Measurements from ENCODE around the gene RPL37A.

The RPL37A gene

DNA sequence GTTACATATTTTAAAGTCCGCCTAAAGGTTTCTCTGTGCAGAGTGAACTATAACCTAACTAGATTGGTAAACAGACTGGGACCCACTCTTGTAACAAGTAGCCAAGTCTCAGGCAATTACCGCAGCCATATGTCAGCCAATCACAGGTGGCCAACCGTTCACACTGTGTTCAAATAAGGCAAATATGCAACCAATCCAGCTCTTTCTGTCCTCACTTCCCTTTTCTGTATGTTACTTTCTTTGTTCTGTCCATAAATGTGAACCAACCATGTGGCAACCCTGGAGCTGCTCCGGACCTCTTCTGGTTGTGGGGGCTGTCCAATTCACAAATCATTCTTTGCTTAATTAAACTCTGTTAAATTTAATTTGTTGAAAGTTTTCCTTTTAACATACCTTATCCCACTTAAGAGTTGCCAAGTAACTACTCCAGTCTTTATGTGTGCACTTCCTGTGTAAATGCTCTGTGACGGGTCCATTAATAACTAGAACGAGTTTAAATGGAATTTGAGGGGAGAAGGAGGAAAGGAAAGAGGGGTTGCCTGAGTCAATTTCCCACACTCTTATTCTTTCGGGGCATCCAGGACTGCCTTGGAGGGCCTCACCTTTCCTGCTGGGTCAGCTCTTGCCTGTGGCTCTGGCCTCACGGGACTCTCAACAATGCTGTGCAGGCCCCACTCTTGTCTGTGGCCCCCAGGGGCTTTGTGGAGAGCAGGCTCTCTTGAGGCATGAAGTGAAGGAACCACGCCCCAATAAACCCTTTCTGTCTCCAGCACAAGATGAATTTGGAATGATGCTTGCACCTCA lies 6.6 kb upstream of the RPL37A start:
- DNase-seq, result peak; percentile 56

DNA sequence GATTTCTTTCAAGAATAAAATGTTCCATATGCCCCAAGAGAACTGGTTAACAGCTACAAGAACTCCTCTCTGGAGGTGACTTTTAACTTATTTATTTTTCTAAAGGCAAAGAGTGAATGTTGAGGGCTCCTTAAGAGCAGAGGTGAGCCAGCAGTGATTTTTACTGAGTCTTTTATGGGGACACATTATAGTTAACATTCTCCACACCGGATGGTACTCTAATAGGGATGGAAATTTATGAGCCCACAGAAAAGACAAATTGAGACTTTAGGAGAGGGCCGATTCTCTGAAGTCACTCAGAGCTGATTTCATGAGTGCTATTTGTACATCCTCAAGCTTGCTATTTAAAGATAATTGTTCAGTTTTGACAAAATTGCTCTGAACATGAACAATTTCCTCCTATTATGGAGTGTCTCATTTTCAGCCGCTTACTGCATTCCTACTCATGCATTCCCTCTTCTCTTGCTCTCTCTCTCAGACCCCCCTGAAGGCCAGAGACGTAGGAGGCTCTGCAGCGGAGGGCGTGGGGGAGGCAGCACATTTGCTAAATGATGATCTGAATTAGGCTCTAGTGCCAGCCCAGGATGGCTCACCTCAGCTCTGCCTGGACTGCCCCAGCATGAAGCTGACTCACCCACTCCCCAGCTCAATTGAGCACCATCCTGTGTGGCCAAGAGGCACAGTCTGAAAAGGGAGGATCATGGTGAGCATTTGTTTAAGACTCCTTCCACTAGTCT lies 5.9 kb upstream of the RPL37A start:
- no peak for DNase-seq

GRCh38 chr2:216493334-216493685 lies 5.3 kb upstream of the RPL37A start:
- DNase-seq, result no peak

- DNase-seq, result peak; percentile 46
Measured at GRCh38 chr2:216495656-216496055, 3.0 kb upstream of the RPL37A start.

- no peak for DNase-seq
Measured at GRCh38 chr2:216497382-216498069, 1.1 kb upstream of the RPL37A start.

DNA sequence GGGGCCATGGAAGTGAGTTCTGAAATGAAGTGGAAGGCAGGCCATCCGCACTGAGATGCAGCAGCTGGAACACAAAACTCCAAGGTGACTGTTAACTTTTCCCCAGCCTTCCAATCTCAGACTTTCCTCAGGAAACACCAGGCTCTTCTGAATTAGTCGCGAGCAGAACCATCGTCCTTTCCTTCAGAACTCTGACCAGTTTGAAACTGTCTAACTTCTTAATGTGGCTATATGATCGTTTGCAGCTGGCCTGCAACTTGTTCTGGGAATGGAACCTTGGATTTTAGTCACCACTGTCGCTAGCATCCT lies 620 bp upstream of the RPL37A start:
- no peak for DNase-seq

- no peak for DNase-seq
Measured at GRCh38 chr2:216499641-216500218, 1.1 kb downstream of the RPL37A start.

DNA sequence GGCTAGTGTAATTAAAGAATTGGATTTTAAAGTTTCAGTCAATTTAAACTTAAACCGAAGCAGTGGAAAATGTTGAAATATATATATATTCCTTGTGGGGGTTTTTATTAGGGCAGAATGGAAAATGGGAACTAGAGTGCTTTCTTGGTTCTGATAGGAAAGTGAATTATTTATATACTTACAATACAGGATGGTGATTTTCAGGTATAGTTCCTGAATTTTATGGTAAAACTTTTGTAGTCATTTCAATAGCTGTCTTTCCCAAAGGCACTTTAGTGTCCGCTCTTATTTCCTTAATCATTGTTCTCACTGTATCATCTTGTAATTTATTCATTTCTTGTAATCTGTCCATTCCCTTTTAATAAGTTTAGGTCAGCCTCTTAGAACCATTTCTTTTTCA lies 1.9 kb downstream of the RPL37A start:
- no peak for DNase-seq

DNA sequence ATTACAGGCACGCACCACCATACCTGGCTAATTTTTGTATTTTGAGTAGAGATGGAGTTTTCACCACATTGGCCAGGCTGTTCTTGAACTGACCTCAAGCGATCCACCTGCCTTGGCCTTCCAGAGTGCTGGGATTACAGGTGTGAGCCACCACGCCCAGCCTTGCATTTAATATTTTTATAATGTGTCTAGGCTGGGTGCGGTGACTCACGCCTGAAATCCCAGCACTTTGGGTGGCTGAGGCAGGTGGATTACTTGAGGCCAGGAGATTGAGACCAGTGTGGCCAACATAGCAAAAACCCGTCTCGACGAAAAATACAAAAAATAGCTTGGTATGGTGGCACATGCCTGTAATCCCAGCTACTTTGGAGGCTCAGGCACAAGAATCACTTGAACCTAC lies 3.2 kb downstream of the RPL37A start:
- DNase-seq, result no peak

- no peak for DNase-seq
Measured at GRCh38 chr2:216502381-216503158, 3.9 kb downstream of the RPL37A start.

DNA sequence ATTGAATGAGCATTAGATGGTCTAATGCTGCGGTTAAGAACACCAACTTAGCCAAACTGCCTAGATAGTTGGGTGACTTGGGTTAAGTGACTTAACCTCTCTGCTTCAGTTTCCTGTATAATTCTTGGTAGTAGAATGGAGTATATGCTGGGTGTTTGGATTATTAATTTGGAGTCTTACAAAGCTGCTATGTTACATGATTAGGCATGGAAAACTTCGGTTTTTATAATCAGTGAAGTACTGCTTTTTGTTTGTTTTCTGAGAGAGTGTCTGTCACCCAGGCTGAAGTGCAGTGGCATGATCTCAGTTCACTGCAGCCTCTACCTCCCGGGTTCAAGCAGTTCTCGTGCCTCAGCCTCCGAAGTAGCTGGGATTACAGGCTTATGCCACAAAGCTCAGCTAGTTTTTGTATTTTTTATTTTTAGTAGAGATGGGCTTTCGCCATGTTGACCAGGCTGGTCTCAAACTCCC lies 4.5 kb downstream of the RPL37A start:
- DNase-seq, result no peak

DNA sequence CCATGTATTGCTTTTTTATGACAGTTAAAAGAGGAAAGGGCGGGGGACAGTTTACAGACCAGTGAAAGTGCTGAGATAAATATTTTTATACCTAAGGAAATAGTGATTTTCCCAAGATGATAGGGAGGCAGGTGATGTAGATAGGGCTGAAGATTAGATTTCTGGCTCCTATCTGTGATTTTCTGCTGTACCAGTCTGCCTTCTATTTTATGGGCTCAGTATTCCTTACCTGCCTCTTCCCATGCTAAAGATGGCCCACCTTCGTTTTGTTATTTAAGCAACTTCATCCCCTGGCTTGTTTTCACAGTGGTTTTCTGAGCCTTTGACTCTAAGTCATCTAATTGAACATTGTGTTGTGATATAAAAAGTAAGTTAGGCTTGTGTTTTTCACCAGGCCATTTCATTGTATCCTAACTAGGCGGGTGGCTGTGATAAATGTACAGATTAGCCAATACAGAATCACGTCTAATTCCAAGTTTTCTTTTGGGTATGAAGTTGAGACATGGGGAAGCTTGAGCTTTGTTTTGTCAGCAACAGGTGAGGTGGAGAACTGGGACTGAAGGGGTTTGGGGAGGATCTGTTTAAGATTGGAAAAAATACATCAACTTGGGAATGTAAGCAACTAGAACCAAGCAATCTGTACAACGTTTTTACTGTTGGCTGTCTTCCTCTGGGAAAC lies 5.2 kb downstream of the RPL37A start:
- no peak for DNase-seq

GRCh38 chr2:216504376-216504762 lies 5.7 kb downstream of the RPL37A start:
- DNase-seq, result no peak

GRCh38 chr2:216505133-216506106 lies 6.8 kb downstream of the RPL37A start:
- DNase-seq, result no peak

GRCh38 chr2:216507220-216508160 lies 8.8 kb downstream of the RPL37A start:
- no peak for DNase-seq

DNA sequence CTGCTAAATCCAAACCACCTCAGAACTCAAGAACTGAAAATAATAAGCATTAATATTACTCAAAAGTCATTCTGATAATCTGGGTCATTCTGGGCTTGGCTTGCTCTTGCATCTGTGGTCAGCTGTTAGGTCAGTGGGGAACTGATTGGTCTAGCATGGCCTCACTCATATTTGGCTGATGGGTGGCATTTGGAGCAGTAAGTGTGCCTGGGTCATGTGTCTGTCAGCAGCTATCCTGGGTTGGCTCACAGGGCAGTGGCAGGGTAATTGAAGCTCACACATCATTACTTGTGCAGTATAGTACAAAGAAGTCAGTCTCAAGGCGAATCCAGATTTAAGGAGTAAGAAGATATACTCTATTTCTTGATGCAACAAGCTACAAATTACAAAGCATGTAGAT lies 9.6 kb downstream of the RPL37A start:
- DNase-seq, result no peak

GRCh38 chr2:216516730-216517350 lies 18.2 kb downstream of the RPL37A start:
- peak; percentile 28 for DNase-seq

GRCh38 chr2:216517447-216518225 lies 19.0 kb downstream of the RPL37A start:
- DNase-seq, result no peak
